Measurements from ENCODE around the gene ALPI. TPM values are rescaled to one million over a fixed set of nuclear protein-coding genes. Genes with fewer than 3 reads are reported as not detected.

The ALPI gene
- total RNA-seq, 4 donors from 2014 or later, result not detected

GRCh38 chr2:232465061-232465460 is 9.1 kb downstream of the ALPI start:
- no peak for ATAC-seq (ENCODE audit: low FRiP score)
- no peak for DNase-seq (ENCODE audit: low spot score)
- TF ChIP-seq CTCF (IDR thresholded peaks at IDR 0.05), result no peak

- ATAC-seq (ENCODE audit: low FRiP score), result no peak
- no peak for TF ChIP-seq CTCF (IDR thresholded peaks at IDR 0.05)
- no peak for DNase-seq (ENCODE audit: low spot score)
Measured at GRCh38 chr2:232466221-232466620, 10.3 kb downstream of the ALPI start.

DNA sequence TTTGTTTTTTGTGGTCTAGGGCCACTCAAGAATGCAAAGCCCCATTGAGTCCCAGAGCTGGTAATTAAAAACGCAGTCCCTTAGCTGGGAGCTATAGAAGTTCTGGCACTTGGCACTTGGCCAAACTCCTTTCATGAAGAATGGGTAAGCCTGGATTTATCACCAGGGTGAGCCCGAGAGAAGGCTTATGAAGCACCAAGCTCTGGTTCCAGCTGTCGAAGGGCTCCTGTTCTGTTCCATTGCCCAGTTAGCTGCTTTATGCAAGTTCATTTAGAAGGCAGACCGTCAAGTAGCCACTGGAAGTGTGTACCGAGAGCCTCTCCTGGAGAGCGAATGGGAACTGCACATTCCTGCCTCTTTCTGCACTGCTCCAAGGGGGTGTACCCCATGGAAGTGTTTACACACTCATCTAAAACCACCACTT is 17.5 kb downstream of the ALPI start:
- DNase-seq (ENCODE audit: low spot score) (no peak), ATAC-seq (ENCODE audit: low FRiP score) (no peak)
- no peak for TF ChIP-seq CTCF (IDR thresholded peaks at IDR 0.05)

DNA sequence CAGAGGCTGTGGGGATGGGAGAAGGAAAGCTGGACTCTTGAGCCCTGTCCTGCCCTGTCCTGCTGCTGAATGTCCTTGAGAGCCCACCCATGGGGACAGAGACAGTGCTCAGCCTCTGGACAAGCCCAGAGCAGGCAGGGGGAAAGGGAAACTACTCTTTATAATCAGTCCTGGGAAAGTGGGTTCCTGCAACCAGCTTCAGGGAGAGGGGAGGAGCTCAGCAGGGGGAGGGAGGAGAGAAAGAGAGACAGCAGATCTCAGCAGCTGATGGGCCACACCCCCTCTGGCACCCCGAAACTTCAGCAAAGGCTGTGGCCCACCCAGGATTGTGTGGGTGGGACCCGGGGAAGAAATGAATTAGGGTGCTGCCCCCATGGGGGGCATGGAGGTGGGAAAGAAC is 20.1 kb downstream of the ALPI start:
- no peak for TF ChIP-seq CTCF (IDR thresholded peaks at IDR 0.05)
- ATAC-seq (ENCODE audit: low FRiP score) (no peak), DNase-seq (ENCODE audit: low spot score) (no peak)

- ATAC-seq (ENCODE audit: low FRiP score), result no peak
- DNase-seq (ENCODE audit: low spot score), result no peak
Measured at GRCh38 chr2:232476791-232477190, 20.8 kb downstream of the ALPI start.

DNA sequence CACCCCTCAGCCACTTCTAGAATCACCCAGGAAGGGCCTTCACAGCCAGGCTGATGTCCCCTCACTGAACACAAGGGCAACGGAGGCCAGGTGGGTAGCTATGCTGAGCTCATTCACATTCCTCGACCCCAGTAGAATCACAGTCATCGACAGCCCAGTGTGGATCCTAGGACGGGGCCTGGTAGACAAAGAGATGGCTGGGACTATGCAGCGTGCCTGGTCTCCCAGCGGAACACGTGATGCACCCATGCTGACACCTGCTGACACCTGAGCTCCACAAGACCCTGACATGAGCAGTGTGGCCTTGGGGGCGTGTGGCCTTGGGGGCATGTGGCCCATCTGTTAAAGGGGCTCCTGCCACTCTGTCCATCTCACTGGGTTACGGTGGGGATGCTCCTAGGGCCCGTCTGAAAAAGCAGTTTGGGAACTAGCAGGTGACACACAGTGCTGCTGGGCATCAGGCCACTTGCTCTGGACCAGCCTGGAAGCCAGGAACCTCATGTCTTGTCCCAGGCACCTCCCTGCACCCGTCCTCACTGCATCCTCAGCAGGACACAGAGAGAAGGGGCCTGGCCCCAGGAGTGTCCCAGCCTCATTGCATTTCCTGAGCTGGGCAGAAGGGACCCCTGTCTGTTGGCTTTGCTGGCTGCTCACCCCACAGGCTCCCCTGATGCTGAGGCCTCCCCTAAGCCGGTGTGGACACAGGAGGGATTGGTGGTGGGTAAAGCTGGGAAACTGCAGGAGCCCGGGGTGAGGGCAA is 22.0 kb downstream of the ALPI start:
- DNase-seq (ENCODE audit: low spot score) (no peak), ATAC-seq (ENCODE audit: low FRiP score) (no peak)
- TF ChIP-seq CTCF (IDR thresholded peaks at IDR 0.05), result no peak

More at GRCh38 chr2:232476791-232477190, 20.8 kb downstream of the ALPI start:
- TF ChIP-seq CTCF (IDR thresholded peaks at IDR 0.05), result no peak
